ENCODE data around the gene RNASEL. TPM values are rescaled to one million over a fixed set of nuclear protein-coding genes. Genes with fewer than 3 reads are reported as not detected.

Gene RNASEL
- total RNA-seq, 2 experiments from 2014 or later, result 3.7 TPM

DNA sequence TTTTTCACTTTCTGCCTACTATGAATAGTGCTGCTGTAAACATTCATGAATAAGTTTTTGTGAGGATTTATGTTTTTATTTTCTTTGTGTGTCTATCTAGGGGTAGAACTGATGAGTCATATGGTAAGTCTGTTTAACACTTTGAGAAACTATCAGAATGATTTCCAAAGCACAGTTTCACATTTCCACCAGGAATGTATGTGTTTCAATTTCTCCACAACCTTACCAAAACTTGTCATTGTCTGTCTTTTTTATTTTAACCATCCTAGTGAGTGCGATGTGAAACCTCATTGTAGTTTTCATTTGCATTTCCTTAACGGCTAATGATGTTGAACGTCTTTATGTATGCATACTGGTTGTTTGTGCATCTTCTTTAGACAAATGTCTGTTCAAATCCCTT lies 23.5 kb downstream of the RNASEL start:
- no peak for DNase-seq
- no peaks in the 10 kb centered on the region for H3K27me3 Mint-ChIP-seq
- ChIA-PET POLR2A (no interaction called here), CTCF (no interaction called here)
- TF ChIP-seq, protein P1, sequence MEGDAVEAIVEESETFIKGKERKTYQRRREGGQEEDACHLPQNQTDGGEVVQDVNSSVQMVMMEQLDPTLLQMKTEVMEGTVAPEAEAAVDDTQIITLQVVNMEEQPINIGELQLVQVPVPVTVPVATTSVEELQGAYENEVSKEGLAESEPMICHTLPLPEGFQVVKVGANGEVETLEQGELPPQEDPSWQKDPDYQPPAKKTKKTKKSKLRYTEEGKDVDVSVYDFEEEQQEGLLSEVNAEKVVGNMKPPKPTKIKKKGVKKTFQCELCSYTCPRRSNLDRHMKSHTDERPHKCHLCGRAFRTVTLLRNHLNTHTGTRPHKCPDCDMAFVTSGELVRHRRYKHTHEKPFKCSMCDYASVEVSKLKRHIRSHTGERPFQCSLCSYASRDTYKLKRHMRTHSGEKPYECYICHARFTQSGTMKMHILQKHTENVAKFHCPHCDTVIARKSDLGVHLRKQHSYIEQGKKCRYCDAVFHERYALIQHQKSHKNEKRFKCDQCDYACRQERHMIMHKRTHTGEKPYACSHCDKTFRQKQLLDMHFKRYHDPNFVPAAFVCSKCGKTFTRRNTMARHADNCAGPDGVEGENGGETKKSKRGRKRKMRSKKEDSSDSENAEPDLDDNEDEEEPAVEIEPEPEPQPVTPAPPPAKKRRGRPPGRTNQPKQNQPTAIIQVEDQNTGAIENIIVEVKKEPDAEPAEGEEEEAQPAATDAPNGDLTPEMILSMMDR (IDR thresholded peaks at IDR 0.05), result no peak
- H3K36me3 Mint-ChIP-seq (ENCODE audit: low read depth), result no peaks in the 10 kb centered on the region
- no peaks in the 10 kb centered on the region for H3K4me1 Mint-ChIP-seq (ENCODE audit: low read depth)
- no peak overlapping the region for H3K27ac Mint-ChIP-seq
- no peak for ATAC-seq
- H3K4me3 Mint-ChIP-seq, result no peak overlapping the region
- intact Hi-C loops (cut with micrococcal nuclease), result no loop called here
- no peaks in the 10 kb centered on the region for H3K9me3 Mint-ChIP-seq

DNA sequence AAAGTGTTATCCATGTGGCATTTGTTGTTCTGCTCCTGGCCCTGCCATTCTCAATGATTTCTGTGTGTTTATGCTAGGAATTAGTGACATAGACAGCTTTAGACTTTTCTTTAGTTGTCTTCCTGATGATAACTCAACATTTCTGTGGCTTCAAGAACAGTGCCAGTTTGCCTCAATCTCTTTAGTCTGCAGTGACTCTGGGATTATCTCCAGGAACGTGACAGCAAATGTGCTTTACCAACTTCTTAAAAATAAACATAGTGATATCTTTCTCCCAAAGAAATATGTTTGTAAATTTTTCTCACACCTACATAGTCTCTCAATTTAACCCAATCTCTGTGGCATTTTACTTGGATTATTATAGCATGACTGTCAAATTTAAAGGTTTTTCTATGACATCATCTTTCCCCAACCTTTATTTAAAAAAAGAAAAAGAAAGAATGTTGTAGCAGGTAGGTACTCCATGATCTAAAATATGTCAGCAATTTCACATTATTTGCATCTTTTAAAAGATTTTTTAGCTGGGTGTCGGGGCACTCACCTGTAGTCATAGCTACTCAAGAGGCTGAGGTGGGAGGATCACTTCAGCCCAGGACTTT lies 24.6 kb downstream of the RNASEL start:
- TF ChIP-seq, protein P1 (IDR thresholded peaks at IDR 0.05), result no peak

DNA sequence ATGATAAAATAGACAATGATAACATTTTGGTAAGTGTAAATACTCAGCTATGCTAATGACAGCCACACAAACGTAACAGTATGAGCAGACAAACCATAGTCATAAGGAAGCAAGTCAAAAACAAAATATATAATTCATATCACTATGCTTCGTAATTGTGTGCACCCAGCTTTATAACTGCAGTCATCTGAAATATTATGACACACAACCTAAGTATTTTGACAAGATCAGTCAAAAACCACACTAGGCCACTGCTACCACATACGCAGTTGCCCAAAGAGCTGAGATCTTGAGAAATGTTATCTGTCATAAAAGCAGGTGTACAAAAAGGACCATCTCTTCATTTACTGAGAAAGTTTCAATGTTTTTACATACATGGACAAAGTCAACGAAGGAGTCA lies 26.0 kb downstream of the RNASEL start:
- TF ChIP-seq, protein P1 (IDR thresholded peaks at IDR 0.05), result no peak
- no peaks in the 10 kb centered on the region for H3K36me3 Mint-ChIP-seq (ENCODE audit: low read depth)
- no peaks in the 10 kb centered on the region for H3K9me3 Mint-ChIP-seq
- intact Hi-C loops (cut with micrococcal nuclease), result no loop called here
- H3K27ac Mint-ChIP-seq, result no peak overlapping the region
- ChIA-PET CTCF (no interaction called here), POLR2A (interaction anchor here (0.6 kb wide), 1 partner anchor 227 kb away, joined by 3 read pairs; no protein-coding TSS in a partner anchor)
- H3K4me1 Mint-ChIP-seq (ENCODE audit: low read depth), result no peaks in the 10 kb centered on the region
- no peaks in the 10 kb centered on the region for H3K27me3 Mint-ChIP-seq
- ATAC-seq, result no peak
- DNase-seq, result no peak
- H3K4me3 Mint-ChIP-seq, result no peak overlapping the region

More for the DNA sequence above, 24.6 kb downstream of the RNASEL start:
- intact Hi-C loops (cut with micrococcal nuclease), result no loop called here
- Mint-ChIP-seq H3K4me1 (ENCODE audit: low read depth) (no peaks in the 10 kb centered on the region), H3K4me3 (no peak overlapping the region), H3K9me3 (no peaks in the 10 kb centered on the region), H3K27me3 (no peaks in the 10 kb centered on the region), H3K27ac (no peak overlapping the region), H3K36me3 (ENCODE audit: low read depth) (no peaks in the 10 kb centered on the region)
- ChIA-PET CTCF (no interaction called here), POLR2A (no interaction called here)
- no peak for ATAC-seq
- DNase-seq, result no peak

DNA sequence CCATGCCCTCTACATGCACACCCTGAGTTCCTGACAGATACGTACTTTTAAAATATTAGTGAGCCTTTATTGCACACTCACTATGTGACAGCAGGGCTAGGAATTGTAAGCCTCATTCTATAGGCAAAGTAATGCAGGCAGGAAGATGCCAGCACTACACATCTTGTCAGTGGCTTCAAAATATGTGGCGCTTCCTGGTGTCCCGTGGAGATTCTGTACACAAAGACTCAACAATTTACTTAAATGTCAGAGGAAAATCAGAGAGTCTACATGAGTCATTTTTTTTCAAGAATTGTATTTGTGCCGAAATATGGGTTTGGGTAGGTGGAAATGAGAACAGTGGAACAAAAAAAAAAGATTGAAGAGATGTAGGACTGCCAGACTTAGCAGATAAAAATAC lies 27.6 kb downstream of the RNASEL start:
- ChIA-PET CTCF (interaction anchor here (0.6 kb wide), 1 partner anchor 83 kb away, joined by 4 read pairs; no protein-coding TSS in a partner anchor), POLR2A (interaction anchor here (1.7 kb wide), 1 partner anchor 8 kb away, joined by 3 read pairs; no protein-coding TSS in a partner anchor)
- Mint-ChIP-seq H3K9me3 (no peaks in the 10 kb centered on the region), H3K4me1 (ENCODE audit: low read depth) (no peaks in the 10 kb centered on the region), H3K27me3 (no peaks in the 10 kb centered on the region), H3K36me3 (ENCODE audit: low read depth) (no peaks in the 10 kb centered on the region), H3K4me3 (no peak overlapping the region), H3K27ac (no peak overlapping the region)
- no peak for DNase-seq
- TF ChIP-seq, protein P1 (IDR thresholded peaks at IDR 0.05), result no peak
- intact Hi-C loops (cut with micrococcal nuclease), result no loop called here
- peak; percentile 37 for ATAC-seq

DNA sequence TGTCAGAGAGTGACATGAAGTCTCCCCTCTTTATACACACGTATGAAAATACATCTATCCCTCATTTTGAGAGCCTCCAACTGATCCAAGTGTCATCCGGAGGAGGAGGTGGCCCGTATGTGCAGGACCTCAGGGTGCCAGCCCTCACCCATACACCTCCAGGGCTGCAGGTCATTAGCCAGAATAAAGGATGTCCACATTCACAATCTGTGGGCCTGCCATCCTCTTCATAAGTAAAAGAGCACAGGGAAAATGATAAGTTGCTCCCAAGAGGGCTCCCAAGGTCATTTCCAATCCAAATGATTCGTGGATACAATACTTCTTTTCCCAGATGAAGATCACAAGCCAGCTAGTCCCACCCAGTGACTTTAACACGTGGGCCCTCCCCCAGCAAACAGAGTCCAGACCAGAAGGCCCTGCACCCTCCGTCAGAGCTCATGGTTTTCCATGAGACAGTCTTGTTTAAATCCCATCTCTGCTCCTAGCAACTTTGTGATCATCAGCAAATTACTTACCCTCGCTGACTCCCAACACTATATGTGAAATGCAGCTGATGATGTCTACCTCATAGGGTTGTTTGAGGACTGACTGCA lies 28.6 kb downstream of the RNASEL start:
- Mint-ChIP-seq H3K36me3 (ENCODE audit: low read depth) (no peaks in the 10 kb centered on the region), H3K27ac (no peak overlapping the region), H3K27me3 (no peaks in the 10 kb centered on the region), H3K4me1 (ENCODE audit: low read depth) (no peaks in the 10 kb centered on the region), H3K4me3 (no peak overlapping the region), H3K9me3 (no peaks in the 10 kb centered on the region)
- TF ChIP-seq, protein P1 (IDR thresholded peaks at IDR 0.05), result no peak
- no peak for ATAC-seq
- DNase-seq, result no peak
- ChIA-PET CTCF (no interaction called here), POLR2A (no interaction called here)
- intact Hi-C loops (cut with micrococcal nuclease), result no loop called here
